Mammary epithelial cell (primary cell): ENCODE results near the gene WNT9B.

Experiments
- EZH2 ChIP-seq: IDR thresholded peaks from 2 replicates; pipeline ENCODE4 v1.6.1; 2012; ENCODE audit warnings: low read length, inconsistent platforms, borderline replicate concordance
- TF ChIP-seq, protein P1 (sequence below), 2 donors: IDR thresholded peaks in 1 of 2; conservative IDR thresholded peaks in 1 of 2; 2 replicates each; pipeline ENCODE4 v1.5.1; 2011 to 2012; ENCODE audit warnings: inconsistent platforms in 2 of 2, low read length in 2 of 2, mild to moderate bottlenecking in 2 of 2, control low read depth in 1 of 2, low read depth in 1 of 2; ENCODE audit not compliant: insufficient read depth in 1 of 2; ENCODE audit errors: extremely low read depth in 1 of 2

GRCh38 chr17:46802800-46803199 lies 48.6 kb upstream of the WNT9B start:
- TF ChIP-seq, protein P1, sequence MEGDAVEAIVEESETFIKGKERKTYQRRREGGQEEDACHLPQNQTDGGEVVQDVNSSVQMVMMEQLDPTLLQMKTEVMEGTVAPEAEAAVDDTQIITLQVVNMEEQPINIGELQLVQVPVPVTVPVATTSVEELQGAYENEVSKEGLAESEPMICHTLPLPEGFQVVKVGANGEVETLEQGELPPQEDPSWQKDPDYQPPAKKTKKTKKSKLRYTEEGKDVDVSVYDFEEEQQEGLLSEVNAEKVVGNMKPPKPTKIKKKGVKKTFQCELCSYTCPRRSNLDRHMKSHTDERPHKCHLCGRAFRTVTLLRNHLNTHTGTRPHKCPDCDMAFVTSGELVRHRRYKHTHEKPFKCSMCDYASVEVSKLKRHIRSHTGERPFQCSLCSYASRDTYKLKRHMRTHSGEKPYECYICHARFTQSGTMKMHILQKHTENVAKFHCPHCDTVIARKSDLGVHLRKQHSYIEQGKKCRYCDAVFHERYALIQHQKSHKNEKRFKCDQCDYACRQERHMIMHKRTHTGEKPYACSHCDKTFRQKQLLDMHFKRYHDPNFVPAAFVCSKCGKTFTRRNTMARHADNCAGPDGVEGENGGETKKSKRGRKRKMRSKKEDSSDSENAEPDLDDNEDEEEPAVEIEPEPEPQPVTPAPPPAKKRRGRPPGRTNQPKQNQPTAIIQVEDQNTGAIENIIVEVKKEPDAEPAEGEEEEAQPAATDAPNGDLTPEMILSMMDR (conservative IDR thresholded peaks at IDR 0.05 in 1 of 2, IDR thresholded peaks at IDR 0.05 in 1 of 2; ENCODE audit: extremely low read depth in 1 of 2, insufficient read depth in 1 of 2, low read depth in 1 of 2, low read length in 2 of 2): no peak
- no peak for TF ChIP-seq EZH2
